SK-N-SH (cell line): ENCODE results near the gene MT2A. TPM values are rescaled to one million over a fixed set of nuclear protein-coding genes. Genes with fewer than 3 reads are reported as not detected.

Experiments used
- CTCF ChIA-PET: fragments of 300-600, 350-600 bp; formaldehyde crosslinking; extraction: SDS; loops from one replicate; lab custom pipeline; 2021; lab: Yijun Ruan, JAX
- POLR2A ChIA-PET: fragments of 350-600 bp; sonication (Branson Sonifier 250); formaldehyde crosslinking; extraction: SDS; loops from one replicate; lab custom pipeline; 2020; ENCODE audit warnings: antibody characterized with exemption, inconsistent platforms; lab: Yijun Ruan, JAX
- DNase-seq: peaks from one replicate; pipeline ENCODE4 v3.0.0; 2012
- H2AFZ ChIP-seq: fragments of 200-600 bp; sonication (generic); 2 replicates; pipeline ENCODE4 v1.8.1; 2016; ENCODE audit warnings: antibody characterized with exemption, mild to moderate bottlenecking, low read depth
- H3F3A ChIP-seq: fragments of 200-600 bp; sonication (generic); replicated peaks from 2 replicates; pipeline ENCODE3; 2016; ENCODE audit warnings: antibody characterized with exemption, mild to moderate bottlenecking; ENCODE audit not compliant: insufficient read depth
- H3K27ac ChIP-seq, 2 experiments: fragments of 200-500 bp in 1 of 2; fragments of 200-600 bp in 1 of 2; sonication (Bioruptor generic) in 1 of 2; sonication (generic), shearing (Covaris generic) in 1 of 2; 2 replicates each; pipeline versions ENCODE4 v1.5.1 to v1.6.1; 2014 to 2016; ENCODE audit warnings: low read depth in 2 of 2, inconsistent platforms in 1 of 2, low read length in 1 of 2, mild to moderate bottlenecking in 1 of 2, mixed read lengths in 1 of 2
- H3K27me3 ChIP-seq: fragments of 200-600 bp; sonication (generic), shearing (Covaris generic); 2 replicates; pipeline ENCODE4 v1.6.1; 2016; ENCODE audit warnings: mixed run types; ENCODE audit not compliant: insufficient read depth
- H3K36me3 ChIP-seq, 2 experiments: fragments of 200-500 bp in 1 of 2; fragments of 200-600 bp in 1 of 2; sonication (Bioruptor generic) in 1 of 2; sonication (generic) in 1 of 2; replicated peaks in 1 of 2; 2 replicates each; pipeline versions ENCODE3 to v1.5.1; 2014 to 2016; ENCODE audit warnings: low read length in 1 of 2, mild to moderate bottlenecking in 1 of 2; ENCODE audit not compliant: insufficient read depth in 2 of 2, control insufficient read depth in 1 of 2
- H3K4me1 ChIP-seq, 2 experiments: fragments of 200-500 bp in 1 of 2; fragments of 200-600 bp in 1 of 2; sonication (Bioruptor generic) in 1 of 2; sonication (generic), shearing (Covaris generic) in 1 of 2; 2 replicates each; pipeline versions ENCODE4 v1.5.1 to v1.6.1; 2014 to 2016; ENCODE audit warnings: low read depth in 1 of 2, low read length in 1 of 2, mixed run types in 1 of 2; ENCODE audit not compliant: insufficient read depth in 2 of 2, control insufficient read depth in 1 of 2
- H3K4me2 ChIP-seq: fragments of 200-600 bp; sonication (generic), shearing (Covaris generic); 2 replicates; pipeline ENCODE4 v1.6.1; 2017; ENCODE audit warnings: mixed run types
- H3K4me3 ChIP-seq, 2 experiments: fragments of 200-500 bp in 1 of 2; fragments of 200-600 bp in 1 of 2; sonication (Bioruptor generic) in 1 of 2; sonication (generic), shearing (Covaris generic) in 1 of 2; 2 replicates each; pipeline versions ENCODE4 v1.5.1 to v1.8.1; 2014 to 2016; ENCODE audit warnings: low read depth in 2 of 2, inconsistent platforms in 1 of 2, low read length in 1 of 2, mild to moderate bottlenecking in 1 of 2, mixed read lengths in 1 of 2, moderate library complexity in 1 of 2
- H3K79me2 ChIP-seq: fragments of 200-600 bp; sonication (generic); 2 replicates; pipeline ENCODE4 v1.8.1; 2017; ENCODE audit warnings: mild to moderate bottlenecking; ENCODE audit not compliant: insufficient read depth
- H3K9ac ChIP-seq: fragments of 200-600 bp; sonication (generic); 2 replicates; pipeline ENCODE4 v1.6.1; 2017; ENCODE audit warnings: mixed run types
- H3K9me2 ChIP-seq: fragments of 200-600 bp; sonication (generic); 2 replicates; pipeline ENCODE4 v1.6.1; 2017; ENCODE audit warnings: mixed run types
- H3K9me3 ChIP-seq: fragments of 200-600 bp; sonication (generic); 2 replicates; pipeline ENCODE4 v1.6.1; 2017; ENCODE audit warnings: mixed run types, mild to moderate bottlenecking, moderate library complexity
- H4K20me1 ChIP-seq: fragments of 200-600 bp; sonication (generic); 2 replicates; pipeline ENCODE4 v1.6.1; 2017; ENCODE audit warnings: mild to moderate bottlenecking, mixed run types; ENCODE audit not compliant: insufficient read depth
- CHD2 ChIP-seq: fragments of 150-350 bp; IDR thresholded peaks from 2 replicates; pipeline ENCODE4 v1.6.1; 2018; ENCODE audit warnings: low read length; ENCODE audit not compliant: partially characterized antibody
- ELF1 ChIP-seq: IDR thresholded peaks from 2 replicates; pipeline ENCODE4 v1.4.0; 2012
- EZH2phosphoT487 ChIP-seq: fragments of 200-600 bp; sonication (generic); IDR thresholded peaks from 2 replicates; pipeline ENCODE4 v1.6.1; 2017; ENCODE audit warnings: low read depth, mixed run types, mild to moderate bottlenecking, antibody characterized with exemption, moderate library complexity, borderline replicate concordance
- SIN3A ChIP-seq: IDR thresholded peaks from 2 replicates; pipeline ENCODE4 v1.6.1; 2012; ENCODE audit warnings: low read depth, mild to moderate bottlenecking, low read length, moderate library complexity, borderline replicate concordance
- TEAD4 ChIP-seq: IDR thresholded peaks from 2 replicates; pipeline ENCODE4 v1.4.0; 2012; ENCODE audit warnings: mild to moderate bottlenecking, borderline replicate concordance; ENCODE audit not compliant: insufficient read depth
- YY1 ChIP-seq: IDR thresholded peaks from 2 replicates; pipeline ENCODE4 v1.4.0; 2012; ENCODE audit warnings: low read depth, mild to moderate bottlenecking
- WGBS: methylation state at CpG from one replicate; pipeline ENCODE4 v1.1.6; 2017; ENCODE audit warnings: low lambda C conversion rate; 5-methylcytosine and 5-hydroxymethylcytosine counted together
- polyA plus RNA-seq, 3 experiments: library from polyadenylated mRNA; depleted of rRNA; stranded (reverse); fragments of >200 nt; gene quantifications; 2 replicates each; pipeline ENCODE4 v1.2.3, GENCODE V29; 2012
- TF ChIP-seq, protein P1 (sequence below): fragments of 200-600 bp; sonication (generic); IDR thresholded peaks from 2 replicates; pipeline ENCODE4 v1.6.1; 2017; ENCODE audit warnings: antibody characterized with exemption, mild to moderate bottlenecking, moderate library complexity
- TF ChIP-seq, protein P2 (sequence below): fragments of 150-350 bp; IDR thresholded peaks from 2 replicates; pipeline ENCODE4 v1.6.1; 2016; ENCODE audit warnings: mild to moderate bottlenecking, low read depth, low read length
- TF ChIP-seq, protein P3 (sequence below): IDR thresholded peaks from 2 replicates; pipeline ENCODE4 v1.4.0; 2012; ENCODE audit warnings: low read depth, borderline replicate concordance
- TF ChIP-seq, protein P4 (sequence below): IDR thresholded peaks from 2 replicates; pipeline ENCODE4 v1.4.0; 2012; ENCODE audit warnings: low read depth, borderline replicate concordance

Gene MT2A
- polyA plus RNA-seq, 1 of the 3 experiments (the other 2 are of a cell fraction): 133 TPM

DNA sequence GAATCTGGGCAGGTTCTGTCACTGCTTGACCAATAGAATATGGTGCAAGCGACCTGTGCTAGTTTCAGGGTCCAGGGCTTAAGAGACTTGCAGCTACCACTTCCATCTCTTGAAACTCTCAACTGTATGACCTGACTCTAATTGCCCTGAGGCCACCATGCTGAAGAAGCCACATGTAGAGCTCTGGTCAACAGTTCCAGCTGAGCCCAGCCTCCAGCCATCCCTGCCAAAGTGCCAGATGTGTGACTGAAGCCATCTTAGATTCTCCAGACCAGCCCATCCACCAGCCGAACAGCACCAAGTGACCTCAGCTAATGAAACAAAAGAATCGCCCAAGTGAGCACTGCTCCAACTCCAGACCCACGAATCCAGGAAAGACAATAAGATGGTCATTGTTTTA, 3.4 kb upstream of the MT2A start:
- H3K4me3 ChIP-seq: no peak overlapping the region
- H2AFZ ChIP-seq: no peak overlapping the region
- no peaks in the 10 kb centered on the region for H3K9me2 ChIP-seq
- POLR2A ChIA-PET: no interaction called here
- no peaks in the 10 kb centered on the region for H3K27me3 ChIP-seq
- H4K20me1 ChIP-seq: no peaks in the 10 kb centered on the region; the same call in 1 of the 2 replicates
- TF ChIP-seq YY1 (no peak), SIN3A (no peak), EZH2phosphoT487 (no peak), ELF1 (no peak), CHD2 (no peak), TEAD4 (no peak)
- TF ChIP-seq, protein P1, sequence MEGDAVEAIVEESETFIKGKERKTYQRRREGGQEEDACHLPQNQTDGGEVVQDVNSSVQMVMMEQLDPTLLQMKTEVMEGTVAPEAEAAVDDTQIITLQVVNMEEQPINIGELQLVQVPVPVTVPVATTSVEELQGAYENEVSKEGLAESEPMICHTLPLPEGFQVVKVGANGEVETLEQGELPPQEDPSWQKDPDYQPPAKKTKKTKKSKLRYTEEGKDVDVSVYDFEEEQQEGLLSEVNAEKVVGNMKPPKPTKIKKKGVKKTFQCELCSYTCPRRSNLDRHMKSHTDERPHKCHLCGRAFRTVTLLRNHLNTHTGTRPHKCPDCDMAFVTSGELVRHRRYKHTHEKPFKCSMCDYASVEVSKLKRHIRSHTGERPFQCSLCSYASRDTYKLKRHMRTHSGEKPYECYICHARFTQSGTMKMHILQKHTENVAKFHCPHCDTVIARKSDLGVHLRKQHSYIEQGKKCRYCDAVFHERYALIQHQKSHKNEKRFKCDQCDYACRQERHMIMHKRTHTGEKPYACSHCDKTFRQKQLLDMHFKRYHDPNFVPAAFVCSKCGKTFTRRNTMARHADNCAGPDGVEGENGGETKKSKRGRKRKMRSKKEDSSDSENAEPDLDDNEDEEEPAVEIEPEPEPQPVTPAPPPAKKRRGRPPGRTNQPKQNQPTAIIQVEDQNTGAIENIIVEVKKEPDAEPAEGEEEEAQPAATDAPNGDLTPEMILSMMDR: no peak
- TF ChIP-seq, protein P2, sequence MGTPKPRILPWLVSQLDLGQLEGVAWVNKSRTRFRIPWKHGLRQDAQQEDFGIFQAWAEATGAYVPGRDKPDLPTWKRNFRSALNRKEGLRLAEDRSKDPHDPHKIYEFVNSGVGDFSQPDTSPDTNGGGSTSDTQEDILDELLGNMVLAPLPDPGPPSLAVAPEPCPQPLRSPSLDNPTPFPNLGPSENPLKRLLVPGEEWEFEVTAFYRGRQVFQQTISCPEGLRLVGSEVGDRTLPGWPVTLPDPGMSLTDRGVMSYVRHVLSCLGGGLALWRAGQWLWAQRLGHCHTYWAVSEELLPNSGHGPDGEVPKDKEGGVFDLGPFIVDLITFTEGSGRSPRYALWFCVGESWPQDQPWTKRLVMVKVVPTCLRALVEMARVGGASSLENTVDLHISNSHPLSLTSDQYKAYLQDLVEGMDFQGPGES: no peak
- TF ChIP-seq, protein P3, sequence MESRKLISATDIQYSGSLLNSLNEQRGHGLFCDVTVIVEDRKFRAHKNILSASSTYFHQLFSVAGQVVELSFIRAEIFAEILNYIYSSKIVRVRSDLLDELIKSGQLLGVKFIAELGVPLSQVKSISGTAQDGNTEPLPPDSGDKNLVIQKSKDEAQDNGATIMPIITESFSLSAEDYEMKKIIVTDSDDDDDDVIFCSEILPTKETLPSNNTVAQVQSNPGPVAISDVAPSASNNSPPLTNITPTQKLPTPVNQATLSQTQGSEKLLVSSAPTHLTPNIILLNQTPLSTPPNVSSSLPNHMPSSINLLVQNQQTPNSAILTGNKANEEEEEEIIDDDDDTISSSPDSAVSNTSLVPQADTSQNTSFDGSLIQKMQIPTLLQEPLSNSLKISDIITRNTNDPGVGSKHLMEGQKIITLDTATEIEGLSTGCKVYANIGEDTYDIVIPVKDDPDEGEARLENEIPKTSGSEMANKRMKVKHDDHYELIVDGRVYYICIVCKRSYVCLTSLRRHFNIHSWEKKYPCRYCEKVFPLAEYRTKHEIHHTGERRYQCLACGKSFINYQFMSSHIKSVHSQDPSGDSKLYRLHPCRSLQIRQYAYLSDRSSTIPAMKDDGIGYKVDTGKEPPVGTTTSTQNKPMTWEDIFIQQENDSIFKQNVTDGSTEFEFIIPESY: no peak
- TF ChIP-seq, protein P4, sequence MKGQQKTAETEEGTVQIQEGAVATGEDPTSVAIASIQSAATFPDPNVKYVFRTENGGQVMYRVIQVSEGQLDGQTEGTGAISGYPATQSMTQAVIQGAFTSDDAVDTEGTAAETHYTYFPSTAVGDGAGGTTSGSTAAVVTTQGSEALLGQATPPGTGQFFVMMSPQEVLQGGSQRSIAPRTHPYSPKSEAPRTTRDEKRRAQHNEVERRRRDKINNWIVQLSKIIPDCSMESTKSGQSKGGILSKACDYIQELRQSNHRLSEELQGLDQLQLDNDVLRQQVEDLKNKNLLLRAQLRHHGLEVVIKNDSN: no peak
- no peak overlapping the region for H3K4me2 ChIP-seq
- peaks cover 46% of the 10 kb centered on the region for H3F3A ChIP-seq
- no peaks in the 10 kb centered on the region for H3K9me3 ChIP-seq
- H3K4me1 ChIP-seq: peaks cover 20 to 32% of the 10 kb centered on the region in 2 experiments; a peak in 3 of 4 replicates
- CTCF ChIA-PET: interaction anchor here (0.6 to 8.2 kb wide), 8 partner anchors 14 to 535 kb away, joined by 3 to 138 read pairs (median 4); no protein-coding TSS in a partner anchor
- peaks cover 13% of the 10 kb centered on the region for H3K79me2 ChIP-seq
- 0 out of 4 replicates have a peak overlapping the region, but pooled peaks of 1 of the 2 experiments have one; percentile 96 for H3K27ac ChIP-seq
- no peak for DNase-seq
- WGBS: 97% methylated on average over 4 of the region's 4 CpGs
- no peaks in the 10 kb centered on the region for H3K36me3 ChIP-seq
- no peak overlapping the region for H3K9ac ChIP-seq
